ENCODE results near the gene SV2C.

Gene SV2C

GRCh38 chr5:76099756-76100155 is 16.6 kb downstream of the SV2C start:
- Histone ChIP-seq H3K36me3 (replicated peaks; ENCODE audit: insufficient read depth, low read length) (no peaks in the 10 kb centered on the region), H3K9ac (ENCODE audit: low read length) (peak overlapping the region; percentile 46; the same call in 1 of the 2 replicates), H3K79me2 (ENCODE audit: low read length) (peaks cover 27% of the 10 kb centered on the region), H3K27ac (ENCODE audit: low read length) (peak overlapping the region; percentile 83), H3F3A (ENCODE audit: insufficient read depth, low read length) (peaks cover 21% of the 10 kb centered on the region), H3K4me3 (ENCODE audit: low read length) (peak overlapping the region; percentile 17), H3K4me1 (ENCODE audit: low read length) (peaks cover 29% of the 10 kb centered on the region), H3K9me3 (replicated peaks; ENCODE audit: insufficient read depth, low read length) (no peaks in the 10 kb centered on the region), H3K9me2 (replicated peaks; ENCODE audit: insufficient read depth, low read length) (no peaks in the 10 kb centered on the region), H2AFZ (ENCODE audit: low read length) (0 out of 2 replicates have a peak overlapping the region, but pooled peaks have one; percentile 4), H4K20me1 (ENCODE audit: insufficient read depth, low read length) (no peaks in the 10 kb centered on the region), H3K27me3 (replicated peaks; ENCODE audit: insufficient read depth, low read length) (no peaks in the 10 kb centered on the region), H3K4me2 (ENCODE audit: low read depth, low read length) (peak overlapping the region; percentile 52)
- peak; percentile 75 for DNase-seq
- TF ChIP-seq, protein P1, sequence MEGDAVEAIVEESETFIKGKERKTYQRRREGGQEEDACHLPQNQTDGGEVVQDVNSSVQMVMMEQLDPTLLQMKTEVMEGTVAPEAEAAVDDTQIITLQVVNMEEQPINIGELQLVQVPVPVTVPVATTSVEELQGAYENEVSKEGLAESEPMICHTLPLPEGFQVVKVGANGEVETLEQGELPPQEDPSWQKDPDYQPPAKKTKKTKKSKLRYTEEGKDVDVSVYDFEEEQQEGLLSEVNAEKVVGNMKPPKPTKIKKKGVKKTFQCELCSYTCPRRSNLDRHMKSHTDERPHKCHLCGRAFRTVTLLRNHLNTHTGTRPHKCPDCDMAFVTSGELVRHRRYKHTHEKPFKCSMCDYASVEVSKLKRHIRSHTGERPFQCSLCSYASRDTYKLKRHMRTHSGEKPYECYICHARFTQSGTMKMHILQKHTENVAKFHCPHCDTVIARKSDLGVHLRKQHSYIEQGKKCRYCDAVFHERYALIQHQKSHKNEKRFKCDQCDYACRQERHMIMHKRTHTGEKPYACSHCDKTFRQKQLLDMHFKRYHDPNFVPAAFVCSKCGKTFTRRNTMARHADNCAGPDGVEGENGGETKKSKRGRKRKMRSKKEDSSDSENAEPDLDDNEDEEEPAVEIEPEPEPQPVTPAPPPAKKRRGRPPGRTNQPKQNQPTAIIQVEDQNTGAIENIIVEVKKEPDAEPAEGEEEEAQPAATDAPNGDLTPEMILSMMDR (IDR thresholded peaks at IDR 0.05; ENCODE audit: low read length), result no peak
- TF ChIP-seq EZH2 (optimal IDR thresholded peaks at IDR 0.05; ENCODE audit: low read depth, low read length) (no peak), EZH2phosphoT487 (IDR thresholded peaks at IDR 0.05; ENCODE audit: low read length) (no peak)

DNA sequence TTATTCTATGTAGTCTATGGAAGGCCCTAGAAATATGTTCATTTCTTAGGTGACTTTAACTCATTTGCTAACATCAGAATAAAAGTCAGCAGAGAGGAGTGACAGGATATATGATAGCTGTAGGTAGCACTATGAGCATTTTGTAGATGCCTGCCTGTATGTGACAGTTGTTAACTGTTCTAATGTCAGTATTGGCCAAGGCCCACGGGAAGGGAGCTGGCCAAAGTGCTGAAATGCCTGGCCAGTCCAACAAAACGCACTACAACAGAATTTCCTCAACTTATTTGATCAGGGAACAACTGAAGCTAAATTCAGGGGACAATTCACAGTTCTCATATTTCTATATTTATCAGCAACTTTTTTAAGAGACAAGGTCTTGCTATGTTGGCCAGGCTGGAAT is 20.8 kb downstream of the SV2C start:
- TF ChIP-seq EZH2 (optimal IDR thresholded peaks at IDR 0.05; ENCODE audit: low read depth, low read length) (no peak), EZH2phosphoT487 (IDR thresholded peaks at IDR 0.05; ENCODE audit: low read length) (no peak)
- TF ChIP-seq, protein P1 (IDR thresholded peaks at IDR 0.05; ENCODE audit: low read length), result no peak
- no peaks in the 10 kb centered on the region for H4K20me1 ChIP-seq (ENCODE audit: insufficient read depth, low read length)
- no peak overlapping the region for H3K4me3 ChIP-seq (ENCODE audit: low read length)
- no peak overlapping the region for H2AFZ ChIP-seq (ENCODE audit: low read length)
- no peaks in the 10 kb centered on the region for H3K9me2 ChIP-seq (replicated peaks; ENCODE audit: insufficient read depth, low read length)
- H3K4me1 ChIP-seq (ENCODE audit: low read length), result peaks cover 13% of the 10 kb centered on the region
- no peak overlapping the region for H3K4me2 ChIP-seq (ENCODE audit: low read depth, low read length)
- peaks cover 13% of the 10 kb centered on the region for H3K79me2 ChIP-seq (ENCODE audit: low read length)
- no peaks in the 10 kb centered on the region for H3K27me3 ChIP-seq (replicated peaks; ENCODE audit: insufficient read depth, low read length)
- H3K9ac ChIP-seq (ENCODE audit: low read length), result no peak overlapping the region
- no peaks in the 10 kb centered on the region for H3K9me3 ChIP-seq (replicated peaks; ENCODE audit: insufficient read depth, low read length)
- H3K36me3 ChIP-seq (replicated peaks; ENCODE audit: insufficient read depth, low read length), result no peaks in the 10 kb centered on the region
- peaks cover 11% of the 10 kb centered on the region for H3F3A ChIP-seq (ENCODE audit: insufficient read depth, low read length)
- H3K27ac ChIP-seq (ENCODE audit: low read length), result no peak overlapping the region
- DNase-seq, result peak; percentile 66

DNA sequence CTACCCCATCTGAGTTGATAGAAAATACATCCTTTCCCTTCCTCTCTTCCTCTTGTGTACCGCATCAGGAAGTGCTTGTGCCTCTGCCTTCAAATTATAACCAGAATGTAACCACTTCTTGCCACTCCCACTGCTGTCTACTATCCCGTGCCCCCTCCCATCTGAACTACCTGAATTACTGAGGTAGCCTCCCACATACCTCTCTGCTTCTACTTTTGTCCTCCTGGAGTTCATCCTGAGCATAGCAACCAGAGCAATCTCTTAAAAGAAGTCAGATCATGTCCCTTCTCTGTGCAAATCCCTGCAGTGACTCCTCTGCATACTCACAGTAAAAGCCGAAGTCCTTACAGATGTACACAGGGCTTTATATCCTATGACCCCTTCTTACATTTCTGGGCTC is 23.0 kb downstream of the SV2C start:
- Histone ChIP-seq H3F3A (ENCODE audit: insufficient read depth, low read length) (no peaks in the 10 kb centered on the region), H3K9me3 (replicated peaks; ENCODE audit: insufficient read depth, low read length) (no peaks in the 10 kb centered on the region), H3K4me1 (ENCODE audit: low read length) (no peaks in the 10 kb centered on the region), H3K9me2 (replicated peaks; ENCODE audit: insufficient read depth, low read length) (no peaks in the 10 kb centered on the region), H2AFZ (ENCODE audit: low read length) (no peak overlapping the region), H3K9ac (ENCODE audit: low read length) (no peak overlapping the region), H3K36me3 (replicated peaks; ENCODE audit: insufficient read depth, low read length) (no peaks in the 10 kb centered on the region), H3K27me3 (replicated peaks; ENCODE audit: insufficient read depth, low read length) (no peaks in the 10 kb centered on the region), H3K4me2 (ENCODE audit: low read depth, low read length) (no peak overlapping the region), H3K79me2 (ENCODE audit: low read length) (peaks cover 5% of the 10 kb centered on the region), H3K4me3 (ENCODE audit: low read length) (no peak overlapping the region), H3K27ac (ENCODE audit: low read length) (no peak overlapping the region), H4K20me1 (ENCODE audit: insufficient read depth, low read length) (no peaks in the 10 kb centered on the region)
- TF ChIP-seq EZH2phosphoT487 (IDR thresholded peaks at IDR 0.05; ENCODE audit: low read length), result no peak
- TF ChIP-seq, protein P1 (IDR thresholded peaks at IDR 0.05; ENCODE audit: low read length), result no peak
- no peak for TF ChIP-seq EZH2 (optimal IDR thresholded peaks at IDR 0.05; ENCODE audit: low read depth, low read length)
- no peak for DNase-seq
